ENCODE measurements around the gene XPO6. TPM values are rescaled to one million over a fixed set of nuclear protein-coding genes. Genes with fewer than 3 reads are reported as not detected.

XPO6 gene
- total RNA-seq, 4 donors from 2014 or later: 105 to 166 (median 141) TPM

DNA sequence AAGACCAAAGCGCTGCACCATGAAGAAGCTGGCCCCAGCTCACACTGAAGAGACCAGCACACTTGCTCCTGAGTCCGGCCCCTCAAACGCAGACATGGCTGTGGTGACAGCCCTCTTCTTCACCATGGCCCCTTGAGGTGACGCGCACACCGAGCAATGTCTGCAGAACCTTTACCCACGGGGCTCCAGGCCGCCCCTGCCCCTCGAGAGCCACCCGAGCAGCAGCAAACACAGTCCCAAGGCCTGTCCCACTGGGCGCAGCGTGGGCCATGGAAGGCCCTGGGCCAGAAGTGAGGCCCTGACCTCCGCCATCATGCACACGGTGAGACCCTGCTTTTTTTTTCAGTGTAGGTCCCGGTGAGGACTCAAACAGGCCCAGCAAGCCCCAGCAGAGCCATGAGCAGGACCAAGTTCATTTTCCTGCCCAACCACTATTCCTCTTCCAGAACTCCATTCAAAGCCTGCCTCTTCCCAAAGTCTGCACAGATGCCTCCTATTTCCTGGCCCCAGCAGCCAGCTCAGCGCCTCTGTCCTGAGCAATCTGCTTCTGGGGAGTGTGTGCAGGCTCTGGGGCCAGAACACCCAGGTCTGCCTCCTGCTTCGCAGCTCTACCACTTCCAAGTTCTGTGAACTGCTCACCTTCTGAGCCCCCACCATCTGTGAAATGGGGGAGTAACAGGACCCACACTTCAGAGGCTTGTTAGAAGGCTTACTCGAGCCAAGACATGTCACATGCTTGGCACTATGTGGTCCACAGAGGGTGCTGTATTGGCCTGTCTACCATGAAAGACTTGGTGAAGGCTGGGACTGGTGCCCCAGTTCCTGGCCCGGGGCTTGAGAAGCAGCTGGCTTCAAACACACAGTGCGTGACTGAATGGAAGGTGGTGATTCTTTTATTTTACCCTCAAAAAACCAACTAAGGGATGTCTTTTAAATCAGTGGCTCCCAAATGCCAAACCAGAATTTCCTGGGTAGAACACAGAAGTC, 112.5 kb downstream of the XPO6 start:
- no peak for DNase-seq (ENCODE audit: low spot score in 2 of 2)
- Histone ChIP-seq H3K27ac (no peak overlapping the region), H3K27me3 (no peaks in the 10 kb centered on the region), H3K4me1 (no peaks in the 10 kb centered on the region), H3K4me3 (no peak overlapping the region), H3K9me3 (no peaks in the 10 kb centered on the region), H3K36me3 (peaks cover 0 to 85% (median 27%) of the 10 kb centered on the region in 3 donors)
- 90 to 92% methylated on average over 14 to 15 of the region's 20 CpGs for WGBS, 2 donors
- TF ChIP-seq EP300 (IDR thresholded peaks at IDR 0.05) (no peak), POLR2A (IDR thresholded peaks at IDR 0.05) (no peak)
- TF ChIP-seq, protein P1, sequence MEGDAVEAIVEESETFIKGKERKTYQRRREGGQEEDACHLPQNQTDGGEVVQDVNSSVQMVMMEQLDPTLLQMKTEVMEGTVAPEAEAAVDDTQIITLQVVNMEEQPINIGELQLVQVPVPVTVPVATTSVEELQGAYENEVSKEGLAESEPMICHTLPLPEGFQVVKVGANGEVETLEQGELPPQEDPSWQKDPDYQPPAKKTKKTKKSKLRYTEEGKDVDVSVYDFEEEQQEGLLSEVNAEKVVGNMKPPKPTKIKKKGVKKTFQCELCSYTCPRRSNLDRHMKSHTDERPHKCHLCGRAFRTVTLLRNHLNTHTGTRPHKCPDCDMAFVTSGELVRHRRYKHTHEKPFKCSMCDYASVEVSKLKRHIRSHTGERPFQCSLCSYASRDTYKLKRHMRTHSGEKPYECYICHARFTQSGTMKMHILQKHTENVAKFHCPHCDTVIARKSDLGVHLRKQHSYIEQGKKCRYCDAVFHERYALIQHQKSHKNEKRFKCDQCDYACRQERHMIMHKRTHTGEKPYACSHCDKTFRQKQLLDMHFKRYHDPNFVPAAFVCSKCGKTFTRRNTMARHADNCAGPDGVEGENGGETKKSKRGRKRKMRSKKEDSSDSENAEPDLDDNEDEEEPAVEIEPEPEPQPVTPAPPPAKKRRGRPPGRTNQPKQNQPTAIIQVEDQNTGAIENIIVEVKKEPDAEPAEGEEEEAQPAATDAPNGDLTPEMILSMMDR (IDR thresholded peaks at IDR 0.05): no peak

DNA sequence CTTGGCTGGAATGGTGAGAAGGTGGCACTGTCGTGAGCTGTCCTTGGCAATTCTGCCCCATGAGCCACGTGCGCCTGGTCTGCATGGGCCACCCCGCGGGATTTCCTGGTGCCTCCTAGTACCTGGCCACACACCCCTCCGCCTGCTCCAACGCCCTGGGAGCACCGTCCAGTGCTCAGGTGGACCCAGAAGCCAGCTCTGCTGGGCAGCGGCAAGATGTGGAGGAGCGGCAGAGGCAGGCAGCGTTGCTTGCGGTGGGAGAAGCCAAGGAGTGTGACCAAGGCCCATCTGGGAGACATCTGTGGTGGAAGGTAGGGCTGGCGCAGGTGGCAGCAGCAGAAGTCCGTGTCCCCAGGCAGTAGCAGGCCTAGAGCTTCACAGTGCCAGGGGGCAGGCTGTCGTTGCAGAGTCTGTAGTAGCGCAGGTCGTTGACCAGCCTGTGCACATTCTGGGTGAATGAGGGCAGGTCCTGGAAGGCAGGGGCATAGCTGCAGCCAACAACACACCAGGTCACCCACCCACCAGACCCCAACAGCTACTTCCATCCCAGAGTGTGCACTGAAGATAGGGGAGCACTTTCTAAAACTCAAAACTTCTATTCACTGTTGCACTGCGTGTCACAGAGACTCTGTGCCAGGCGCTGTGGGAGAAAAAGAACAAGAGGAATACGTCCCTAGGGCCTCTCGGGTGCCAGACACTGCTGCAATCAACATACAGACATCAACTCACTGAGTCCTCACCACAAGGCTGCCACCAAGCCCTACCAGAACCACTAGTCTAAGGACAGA, 113.4 kb downstream of the XPO6 start:
- Histone ChIP-seq H3K27ac (no peak overlapping the region), H3K27me3 (no peaks in the 10 kb centered on the region), H3K4me1 (no peaks in the 10 kb centered on the region), H3K9me3 (no peaks in the 10 kb centered on the region), H3K36me3 (peaks cover 0 to 77% (median 27%) of the 10 kb centered on the region in 3 donors), H3K4me3 (no peak overlapping the region)
- no peak for DNase-seq (ENCODE audit: low spot score in 2 of 2)
- 90 to 96% methylated on average over 21 of the region's 21 CpGs for WGBS, 2 donors
- TF ChIP-seq, protein P1 (IDR thresholded peaks at IDR 0.05): no peak
- no peak for TF ChIP-seq EP300 (IDR thresholded peaks at IDR 0.05)

- H3K4me1 ChIP-seq: no peaks in the 10 kb centered on the region
- TF ChIP-seq, protein P1 (IDR thresholded peaks at IDR 0.05): no peak
- no peak for TF ChIP-seq POLR2A (IDR thresholded peaks at IDR 0.05)
- TF ChIP-seq EP300 (IDR thresholded peaks at IDR 0.05): no peak
- no peak for DNase-seq (ENCODE audit: low spot score in 2 of 2)
These were observed 114.5 kb downstream of the XPO6 start for GRCh38 chr16:28096983-28097899.

GRCh38 chr16:28093385-28093725, 118.4 kb downstream of the XPO6 start:
- no peak for TF ChIP-seq POLR2A (IDR thresholded peaks at IDR 0.05)
- no peak for TF ChIP-seq EP300 (IDR thresholded peaks at IDR 0.05)
- TF ChIP-seq, protein P1 (IDR thresholded peaks at IDR 0.05): no peak
- peaks cover 0 to 26% (median 3%) of the 10 kb centered on the region in 3 donors for H3K36me3 ChIP-seq
- DNase-seq (ENCODE audit: low spot score in 2 of 2): no peak
- WGBS, 2 donors: 68 to 75% methylated on average over 5 of the region's 5 CpGs
- H3K9me3 ChIP-seq: no peaks in the 10 kb centered on the region
- no peaks in the 10 kb centered on the region for H3K27me3 ChIP-seq
- no peak overlapping the region for H3K4me3 ChIP-seq
- H3K4me1 ChIP-seq: no peaks in the 10 kb centered on the region
- H3K27ac ChIP-seq: no peak overlapping the region

More at GRCh38 chr16:28096983-28097899, 114.5 kb downstream of the XPO6 start:
- Histone ChIP-seq H3K27ac (no peak overlapping the region), H3K9me3 (no peaks in the 10 kb centered on the region), H3K4me3 (no peak overlapping the region), H3K36me3 (peaks cover 0 to 65% (median 27%) of the 10 kb centered on the region in 3 donors), H3K27me3 (no peaks in the 10 kb centered on the region)
- 79 to 82% methylated on average over 17 of the region's 17 CpGs for WGBS, 2 donors

Data from tibial nerve (tissue), 4 donors.